HEK293 (cell line): ENCODE data around the gene EXD1.

ENCODE experiments used
- CTCF ChIA-PET: fragments of 350-600 bp; formaldehyde crosslinking; extraction: SDS; loops from one replicate; lab custom pipeline; 2021; ENCODE audit warnings: antibody characterized with exemption; lab: Yijun Ruan, JAX
- POLR2A ChIA-PET: fragments of 300-600 bp; formaldehyde crosslinking; extraction: SDS; loops from one replicate; lab custom pipeline; 2020; ENCODE audit warnings: antibody characterized with exemption, inconsistent platforms; lab: Yijun Ruan, JAX
- H3K27ac ChIP-seq: fragments of 200-500 bp; sonication (Bioruptor generic); 2 replicates; pipeline ENCODE4 v1.5.1; 2014; ENCODE audit warnings: low read depth, low read length, control low read depth, inconsistent platforms; ENCODE audit errors: extremely low read depth
- H3K36me3 ChIP-seq, 2 experiments: fragments of 200-500 bp in 1 of 2; sonication (Bioruptor generic) in 1 of 2; 1 replicate in 1 of 2; 2 replicates in 1 of 2; pipeline ENCODE4 v1.5.1; 2014 to 2017; ENCODE audit warnings: inconsistent platforms in 2 of 2, low read length in 2 of 2; ENCODE audit not compliant: control insufficient read depth in 2 of 2, insufficient read depth in 1 of 2
- H3K4me1 ChIP-seq: fragments of 200-500 bp; sonication (Bioruptor generic); 2 replicates; pipeline ENCODE4 v1.5.1; 2014; ENCODE audit warnings: mild to moderate bottlenecking, low read length, inconsistent platforms; ENCODE audit not compliant: control insufficient read depth, insufficient read depth
- H3K4me3 ChIP-seq: 2 replicates; pipeline ENCODE4 v1.5.1; 2011; ENCODE audit warnings: low read depth, mild to moderate bottlenecking, control low read depth, low read length, moderate library complexity
- H3K9me3 ChIP-seq: fragments of 200-500 bp; sonication (Bioruptor generic); 2 replicates; pipeline ENCODE4 v1.5.1; 2014; ENCODE audit warnings: low read depth, low read length, inconsistent platforms; ENCODE audit not compliant: control insufficient read depth, insufficient read depth
- GFI1B ChIP-seq: fragments of 450-650 bp; formaldehyde crosslinking; IDR thresholded peaks from 2 replicates; pipeline ENCODE4 v1.5.1; 2016; ENCODE audit warnings: missing biosample characterization, missing genetic modification characterization
- KLF16 ChIP-seq: fragments of 450-650 bp; formaldehyde crosslinking; IDR thresholded peaks from 2 replicates; pipeline ENCODE4 v1.5.1; 2017; ENCODE audit warnings: missing biosample characterization, missing genetic modification characterization
- KLF8 ChIP-seq: fragments of 450-650 bp; formaldehyde crosslinking; IDR thresholded peaks from 2 replicates; pipeline ENCODE4 v1.5.1; 2016; ENCODE audit warnings: missing biosample characterization, missing genetic modification characterization
- MYNN ChIP-seq: fragments of 450-650 bp; formaldehyde crosslinking; IDR thresholded peaks from 2 replicates; pipeline ENCODE4 v1.5.1; 2016; ENCODE audit warnings: missing biosample characterization, missing genetic modification characterization, borderline replicate concordance
- OVOL3 ChIP-seq: fragments of 450-650 bp; formaldehyde crosslinking; IDR thresholded peaks from 2 replicates; pipeline ENCODE4 v1.5.1; 2016; ENCODE audit warnings: missing biosample characterization, missing genetic modification characterization
- SALL2 ChIP-seq: fragments of 450-650 bp; formaldehyde crosslinking; IDR thresholded peaks from 2 replicates; pipeline ENCODE4 v1.5.0; 2017; ENCODE audit warnings: missing biosample characterization, mild to moderate bottlenecking, missing genetic modification characterization, borderline replicate concordance
- SCRT1 ChIP-seq: fragments of 450-650 bp; formaldehyde crosslinking; IDR thresholded peaks from 2 replicates; pipeline ENCODE4 v1.5.1; 2016; ENCODE audit warnings: missing biosample characterization, missing genetic modification characterization, borderline replicate concordance
- TCF7L2 ChIP-seq: IDR thresholded peaks from 2 replicates; pipeline ENCODE4 v1.6.1; 2011; ENCODE audit warnings: low read depth, mild to moderate bottlenecking, inconsistent platforms, low read length, moderate library complexity, borderline replicate concordance
- ZBTB48 ChIP-seq: fragments of 450-650 bp; formaldehyde crosslinking; IDR thresholded peaks from 2 replicates; pipeline ENCODE4 v1.5.1; 2016; ENCODE audit warnings: missing biosample characterization, missing genetic modification characterization
- ZFP41 ChIP-seq: fragments of 450-650 bp; formaldehyde crosslinking; IDR thresholded peaks from 2 replicates; pipeline ENCODE4 v1.5.1; 2016; ENCODE audit warnings: missing biosample characterization, missing genetic modification characterization, borderline replicate concordance
- ZNF138 ChIP-seq: fragments of 450-650 bp; formaldehyde crosslinking; IDR thresholded peaks from 2 replicates; pipeline ENCODE4 v1.5.1; 2016; ENCODE audit warnings: missing biosample characterization, missing genetic modification characterization, borderline replicate concordance
- ZNF169 ChIP-seq: fragments of 450-650 bp; formaldehyde crosslinking; IDR thresholded peaks from 2 replicates; pipeline ENCODE4 v1.5.1; 2016; ENCODE audit warnings: missing biosample characterization, missing genetic modification characterization
- ZNF266 ChIP-seq: fragments of 450-650 bp; formaldehyde crosslinking; IDR thresholded peaks from 2 replicates; pipeline ENCODE4 v1.5.1; 2016; ENCODE audit warnings: missing biosample characterization, missing genetic modification characterization, low read depth
- ZNF555 ChIP-seq: fragments of 450-650 bp; formaldehyde crosslinking; conservative IDR thresholded peaks from 2 replicates; pipeline ENCODE4 v1.5.1; 2017; ENCODE audit warnings: missing biosample characterization, mild to moderate bottlenecking, missing genetic modification characterization, inconsistent platforms
- ZNF596 ChIP-seq: fragments of 450-650 bp; IDR thresholded peaks from 2 replicates; pipeline ENCODE4 v1.5.0; 2018; ENCODE audit warnings: missing biosample characterization, mild to moderate bottlenecking, missing genetic modification characterization, moderate library complexity
- ZNF621 ChIP-seq: fragments of 450-650 bp; formaldehyde crosslinking; IDR thresholded peaks from 2 replicates; pipeline ENCODE4 v1.5.1; 2017; ENCODE audit warnings: missing biosample characterization, missing genetic modification characterization
- ZNF626 ChIP-seq: fragments of 450-650 bp; sonication (Bioruptor Pico); formaldehyde crosslinking; IDR thresholded peaks from 2 replicates; pipeline ENCODE4 v1.5.1; 2018; ENCODE audit warnings: missing biosample characterization, missing genetic modification characterization, inconsistent platforms
- ZNF645 ChIP-seq: fragments of 450-650 bp; formaldehyde crosslinking; IDR thresholded peaks from 2 replicates; pipeline ENCODE4; 2016; ENCODE audit warnings: missing biosample characterization, missing genetic modification characterization
- ZNF701 ChIP-seq: fragments of 450-650 bp; formaldehyde crosslinking; IDR thresholded peaks from 2 replicates; pipeline ENCODE4 v1.5.1; 2016; ENCODE audit warnings: missing biosample characterization, missing genetic modification characterization
- ZNF785 ChIP-seq: fragments of 450-650 bp; formaldehyde crosslinking; IDR thresholded peaks from 2 replicates; pipeline ENCODE4 v1.5.1; 2016; ENCODE audit warnings: missing biosample characterization, missing genetic modification characterization
- ZNF791 ChIP-seq: fragments of 450-650 bp; formaldehyde crosslinking; IDR thresholded peaks from 2 replicates; pipeline ENCODE4 v1.5.1; 2016; ENCODE audit warnings: missing biosample characterization, missing genetic modification characterization
- ZSCAN16 ChIP-seq: fragments of 450-650 bp; formaldehyde crosslinking; IDR thresholded peaks from 2 replicates; pipeline ENCODE4 v1.5.1; 2016; ENCODE audit warnings: missing biosample characterization, missing genetic modification characterization
- ZXDB ChIP-seq: fragments of 450-650 bp; formaldehyde crosslinking; IDR thresholded peaks from 2 replicates; pipeline ENCODE4 v1.5.1; 2016; ENCODE audit warnings: missing biosample characterization, missing genetic modification characterization
- TF ChIP-seq, protein P1 (sequence below): fragments of 450-650 bp; formaldehyde crosslinking; optimal IDR thresholded peaks from 2 replicates; pipeline ENCODE3; 2016; ENCODE audit warnings: missing biosample characterization, mild to moderate bottlenecking, missing genetic modification characterization
- TF ChIP-seq, protein P2 (sequence below): fragments of 450-650 bp; formaldehyde crosslinking; IDR thresholded peaks from 2 replicates; pipeline ENCODE4 v1.5.1; 2016; ENCODE audit warnings: missing biosample characterization, missing genetic modification characterization

Gene EXD1

DNA sequence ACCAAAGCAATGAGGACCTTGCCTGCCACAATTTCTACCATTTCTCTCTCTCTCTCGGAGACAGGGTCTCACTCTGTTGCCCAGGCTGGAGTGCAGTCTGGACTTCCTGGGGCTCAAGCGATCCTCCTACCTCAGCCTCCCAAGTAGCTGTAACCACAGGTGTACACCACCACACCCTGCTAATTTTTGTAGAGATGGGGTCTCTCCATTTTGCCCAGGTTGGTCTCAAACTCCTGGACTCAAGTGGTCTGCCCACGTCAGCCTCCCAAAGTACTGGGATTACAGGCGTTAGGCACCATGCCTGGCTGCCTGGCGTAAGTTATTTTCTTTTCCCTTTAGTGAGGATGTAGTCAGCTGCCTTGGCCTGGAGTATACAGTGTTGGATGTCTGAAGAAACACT is 76.8 kb downstream of the EXD1 start:
- Histone ChIP-seq H3K27ac (no peak overlapping the region), H3K36me3 (no peaks in the 10 kb centered on the region), H3K4me1 (no peaks in the 10 kb centered on the region), H3K4me3 (no peak overlapping the region), H3K9me3 (no peaks in the 10 kb centered on the region)
- POLR2A ChIA-PET, result no interaction called here
- CTCF ChIA-PET, result no interaction called here
- TF ChIP-seq ZNF596 (tag by site-specific recombination) (no peak), ZNF645 (no peak), KLF16 (tag by site-specific recombination) (no peak), SALL2 (tag by site-specific recombination) (no peak), ZNF266 (tag by site-specific recombination) (no peak), ZNF701 (tag by site-specific recombination) (no peak), ZNF169 (tag by site-specific recombination) (no peak), ZNF785 (tag by site-specific recombination) (no peak), ZSCAN16 (tag by site-specific recombination) (no peak), TCF7L2 (no peak), ZFP41 (tag by site-specific recombination) (no peak), MYNN (tag by site-specific recombination) (no peak)

GRCh38 chr15:41151451-41152005 is 79.0 kb downstream of the EXD1 start:
- CTCF ChIA-PET, result interaction anchor here (0.7 kb wide), 1 partner anchor 1390 kb away, joined by 3 read pairs; no protein-coding TSS in a partner anchor
- TF ChIP-seq GFI1B, result no peak
- no peak for TF ChIP-seq ZNF626 (tag by site-specific recombination)
- TF ChIP-seq ZNF791 (tag by site-specific recombination), result no peak
- TF ChIP-seq, all 188 proteins: peak for 0
- Histone ChIP-seq H3K4me1 (no peaks in the 10 kb centered on the region), H3K9me3 (no peaks in the 10 kb centered on the region), H3K27ac (no peak overlapping the region), H3K4me3 (no peak overlapping the region), H3K36me3 (no peaks in the 10 kb centered on the region)
- POLR2A ChIA-PET, result no interaction called here

- no peak overlapping the region for H3K4me3 ChIP-seq
- no peaks in the 10 kb centered on the region for H3K9me3 ChIP-seq
- no peak overlapping the region for H3K27ac ChIP-seq
- no peaks in the 10 kb centered on the region for H3K36me3 ChIP-seq
- ChIA-PET POLR2A (no interaction called here), CTCF (no interaction called here)
- TF ChIP-seq ZBTB48 (tag by site-specific recombination), result no peak
- TF ChIP-seq OVOL3, result no peak
- H3K4me1 ChIP-seq, result no peaks in the 10 kb centered on the region
These were observed 80.3 kb downstream of the EXD1 start for GRCh38 chr15:41150279-41150678.

- ChIA-PET CTCF (no interaction called here), POLR2A (no interaction called here)
- Histone ChIP-seq H3K9me3 (no peaks in the 10 kb centered on the region), H3K4me1 (no peaks in the 10 kb centered on the region), H3K36me3 (no peaks in the 10 kb centered on the region), H3K27ac (no peak overlapping the region), H3K4me3 (no peak overlapping the region)
- no peak for TF ChIP-seq ZXDB (tag by site-specific recombination)
- no peak for TF ChIP-seq ZNF138 (tag by site-specific recombination)
- TF ChIP-seq, protein P1, sequence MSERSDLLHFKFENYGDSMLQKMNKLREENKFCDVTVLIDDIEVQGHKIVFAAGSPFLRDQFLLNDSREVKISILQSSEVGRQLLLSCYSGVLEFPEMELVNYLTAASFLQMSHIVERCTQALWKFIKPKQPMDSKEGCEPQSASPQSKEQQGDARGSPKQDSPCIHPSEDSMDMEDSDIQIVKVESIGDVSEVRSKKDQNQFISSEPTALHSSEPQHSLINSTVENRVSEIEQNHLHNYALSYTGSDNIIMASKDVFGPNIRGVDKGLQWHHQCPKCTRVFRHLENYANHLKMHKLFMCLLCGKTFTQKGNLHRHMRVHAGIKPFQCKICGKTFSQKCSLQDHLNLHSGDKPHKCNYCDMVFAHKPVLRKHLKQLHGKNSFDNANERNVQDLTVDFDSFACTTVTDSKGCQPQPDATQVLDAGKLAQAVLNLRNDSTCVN, result no peak
- TF ChIP-seq KLF8, result no peak
- TF ChIP-seq ZNF621 (tag by site-specific recombination), result no peak
- TF ChIP-seq, protein P2, sequence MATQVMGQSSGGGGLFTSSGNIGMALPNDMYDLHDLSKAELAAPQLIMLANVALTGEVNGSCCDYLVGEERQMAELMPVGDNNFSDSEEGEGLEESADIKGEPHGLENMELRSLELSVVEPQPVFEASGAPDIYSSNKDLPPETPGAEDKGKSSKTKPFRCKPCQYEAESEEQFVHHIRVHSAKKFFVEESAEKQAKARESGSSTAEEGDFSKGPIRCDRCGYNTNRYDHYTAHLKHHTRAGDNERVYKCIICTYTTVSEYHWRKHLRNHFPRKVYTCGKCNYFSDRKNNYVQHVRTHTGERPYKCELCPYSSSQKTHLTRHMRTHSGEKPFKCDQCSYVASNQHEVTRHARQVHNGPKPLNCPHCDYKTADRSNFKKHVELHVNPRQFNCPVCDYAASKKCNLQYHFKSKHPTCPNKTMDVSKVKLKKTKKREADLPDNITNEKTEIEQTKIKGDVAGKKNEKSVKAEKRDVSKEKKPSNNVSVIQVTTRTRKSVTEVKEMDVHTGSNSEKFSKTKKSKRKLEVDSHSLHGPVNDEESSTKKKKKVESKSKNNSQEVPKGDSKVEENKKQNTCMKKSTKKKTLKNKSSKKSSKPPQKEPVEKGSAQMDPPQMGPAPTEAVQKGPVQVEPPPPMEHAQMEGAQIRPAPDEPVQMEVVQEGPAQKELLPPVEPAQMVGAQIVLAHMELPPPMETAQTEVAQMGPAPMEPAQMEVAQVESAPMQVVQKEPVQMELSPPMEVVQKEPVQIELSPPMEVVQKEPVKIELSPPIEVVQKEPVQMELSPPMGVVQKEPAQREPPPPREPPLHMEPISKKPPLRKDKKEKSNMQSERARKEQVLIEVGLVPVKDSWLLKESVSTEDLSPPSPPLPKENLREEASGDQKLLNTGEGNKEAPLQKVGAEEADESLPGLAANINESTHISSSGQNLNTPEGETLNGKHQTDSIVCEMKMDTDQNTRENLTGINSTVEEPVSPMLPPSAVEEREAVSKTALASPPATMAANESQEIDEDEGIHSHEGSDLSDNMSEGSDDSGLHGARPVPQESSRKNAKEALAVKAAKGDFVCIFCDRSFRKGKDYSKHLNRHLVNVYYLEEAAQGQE (tag by site-specific recombination), result no peak
- TF ChIP-seq SCRT1 (tag by site-specific recombination), result no peak
- no peak for TF ChIP-seq ZNF555 (tag by site-specific recombination)
These were observed 82.5 kb downstream of the EXD1 start for GRCh38 chr15:41148065-41148464.
